ENCODE data around the gene GZF1.

DNA sequence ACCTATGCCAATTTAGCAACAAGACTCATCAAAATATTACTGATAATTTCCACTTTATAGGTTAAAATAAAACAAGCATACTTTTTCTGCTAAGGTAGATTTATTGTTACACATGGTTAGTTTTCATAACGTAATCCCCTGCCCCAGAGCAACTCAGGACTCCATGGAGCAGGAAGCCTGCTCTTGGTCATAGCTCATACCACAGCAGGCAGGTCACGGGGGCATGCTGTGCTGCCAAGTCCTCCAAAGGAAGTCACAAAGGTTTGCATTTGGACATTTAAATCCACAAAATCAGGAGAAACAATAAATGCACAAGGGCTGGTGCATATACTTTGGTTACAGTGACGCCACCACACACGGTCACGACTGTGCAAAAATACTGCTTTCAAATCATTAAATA, 12.5 kb downstream of the GZF1 start:
- TF ChIP-seq, protein P1, sequence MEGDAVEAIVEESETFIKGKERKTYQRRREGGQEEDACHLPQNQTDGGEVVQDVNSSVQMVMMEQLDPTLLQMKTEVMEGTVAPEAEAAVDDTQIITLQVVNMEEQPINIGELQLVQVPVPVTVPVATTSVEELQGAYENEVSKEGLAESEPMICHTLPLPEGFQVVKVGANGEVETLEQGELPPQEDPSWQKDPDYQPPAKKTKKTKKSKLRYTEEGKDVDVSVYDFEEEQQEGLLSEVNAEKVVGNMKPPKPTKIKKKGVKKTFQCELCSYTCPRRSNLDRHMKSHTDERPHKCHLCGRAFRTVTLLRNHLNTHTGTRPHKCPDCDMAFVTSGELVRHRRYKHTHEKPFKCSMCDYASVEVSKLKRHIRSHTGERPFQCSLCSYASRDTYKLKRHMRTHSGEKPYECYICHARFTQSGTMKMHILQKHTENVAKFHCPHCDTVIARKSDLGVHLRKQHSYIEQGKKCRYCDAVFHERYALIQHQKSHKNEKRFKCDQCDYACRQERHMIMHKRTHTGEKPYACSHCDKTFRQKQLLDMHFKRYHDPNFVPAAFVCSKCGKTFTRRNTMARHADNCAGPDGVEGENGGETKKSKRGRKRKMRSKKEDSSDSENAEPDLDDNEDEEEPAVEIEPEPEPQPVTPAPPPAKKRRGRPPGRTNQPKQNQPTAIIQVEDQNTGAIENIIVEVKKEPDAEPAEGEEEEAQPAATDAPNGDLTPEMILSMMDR (IDR thresholded peaks at IDR 0.05), result no peak
- no peak for TF ChIP-seq EZH2 (IDR thresholded peaks at IDR 0.05; ENCODE audit: borderline replicate concordance, insufficient read depth, low read depth, low read length, poor library complexity, severe bottlenecking)
